Endothelial cell of umbilical vein (primary cell): ENCODE measurements around the gene IP6K3. TPM values are rescaled to one million over a fixed set of nuclear protein-coding genes. Genes with fewer than 3 reads are reported as not detected.
A peak's percentile ranks its signal among the peaks of the same experiment; 100 is the strongest.

Experiments used
- BruUV-seq: library from RNA; stranded (reverse); fragments of 400-500 nt; replicated peaks from 2 replicates; lab custom pipeline; 2021; lab: Mats Ljungman, UMichigan
- CTCF ChIA-PET: fragments of 300-600, 350-600 bp; sonication (Branson Sonifier 250); formaldehyde crosslinking; loops from one replicate; lab custom pipeline; 2021; ENCODE audit warnings: antibody characterized with exemption, inconsistent platforms; lab: Charles Lee
- POLR2A ChIA-PET: fragments of 300-600, 350-600 bp; sonication (Branson Sonifier 250); formaldehyde crosslinking; loops from one replicate; lab custom pipeline; 2021; ENCODE audit warnings: antibody characterized with exemption, inconsistent platforms; lab: Charles Lee
- DNase-seq: peaks from one replicate; pipeline ENCODE4 v3.0.0-alpha.2; 2011; ENCODE audit warnings: low read depth, low spot score
- FAIRE-seq: peaks from 2 replicates; lab custom pipeline; 2011; peaks lifted over from hg19 to GRCh38; lab: Jason Lieb, UNC
- H2AFZ ChIP-seq: 2 replicates; pipeline ENCODE4 v1.6.0; 2012; ENCODE audit warnings: low read depth, low read length, control low read depth, inconsistent platforms
- H3K27ac ChIP-seq: 2 replicates; pipeline ENCODE4 v1.5.1; 2011; ENCODE audit warnings: low read depth, mild to moderate bottlenecking, control low read depth, low read length, moderate library complexity; ENCODE audit not compliant: insufficient read depth
- H3K27me3 ChIP-seq, 2 experiments: 2 replicates each; pipeline versions ENCODE4 v1.6.0 to v1.6.1; 2011; ENCODE audit warnings: low read length in 2 of 2, mixed read lengths in 1 of 2; ENCODE audit not compliant: control insufficient read depth in 2 of 2, insufficient read depth in 2 of 2
- H3K36me3 ChIP-seq, 2 experiments: 2 replicates in 1 of 2; 3 replicates in 1 of 2; pipeline ENCODE4 v1.5.1; 2011; ENCODE audit warnings: low read length in 2 of 2, mild to moderate bottlenecking in 1 of 2, moderate library complexity in 1 of 2; ENCODE audit not compliant: control insufficient read depth in 2 of 2, insufficient read depth in 2 of 2; ENCODE audit errors: extremely low read depth in 1 of 2
- H3K4me1 ChIP-seq: 3 replicates; pipeline ENCODE4 v1.5.1; 2011; ENCODE audit warnings: mild to moderate bottlenecking, low read length; ENCODE audit not compliant: control insufficient read depth, insufficient read depth; ENCODE audit errors: extremely low read depth
- H3K4me2 ChIP-seq: 2 replicates; pipeline ENCODE4 v1.6.1; 2011; ENCODE audit warnings: low read length, control low read depth, mixed read lengths; ENCODE audit not compliant: insufficient read depth
- H3K4me3 ChIP-seq, 3 experiments: fragments of 200-600 bp in 1 of 3; sonication (generic), shearing (Covaris generic) in 1 of 3; replicated peaks in 1 of 3; 2 replicates each; pipeline ENCODE4 v1.5.1; 2011 to 2016; ENCODE audit warnings: control low read depth in 3 of 3, low read length in 3 of 3, mild to moderate bottlenecking in 2 of 3, inconsistent platforms in 1 of 3, low read depth in 1 of 3, moderate library complexity in 1 of 3; ENCODE audit not compliant: insufficient read depth in 1 of 3
- H3K79me2 ChIP-seq: 2 replicates; pipeline ENCODE4 v1.6.0; 2012; ENCODE audit warnings: low read length, inconsistent platforms; ENCODE audit not compliant: control insufficient read depth, insufficient read depth
- H3K9ac ChIP-seq: replicated peaks from 2 replicates; pipeline ENCODE3; 2011; ENCODE audit warnings: low read length, control low read depth; ENCODE audit not compliant: insufficient read depth; ENCODE audit errors: extremely low read depth
- H3K9me1 ChIP-seq: replicated peaks from 3 replicates; pipeline ENCODE4 v1.6.0; 2011; ENCODE audit warnings: mild to moderate bottlenecking, low read length; ENCODE audit not compliant: control insufficient read depth, insufficient read depth; ENCODE audit errors: extremely low read depth
- H3K9me3 ChIP-seq: replicated peaks from 2 replicates; pipeline ENCODE4 v1.5.1; 2012; ENCODE audit warnings: low read length, inconsistent platforms; ENCODE audit not compliant: control insufficient read depth, insufficient read depth
- H4K20me1 ChIP-seq: replicated peaks from 2 replicates; pipeline ENCODE3; 2011; ENCODE audit warnings: mild to moderate bottlenecking, low read length; ENCODE audit not compliant: control insufficient read depth, insufficient read depth; ENCODE audit errors: extremely low read depth
- EZH2 ChIP-seq: IDR thresholded peaks from 2 replicates; pipeline ENCODE4 v1.6.1; 2012; ENCODE audit warnings: borderline replicate concordance, low read depth, mild to moderate bottlenecking, moderate library complexity, low read length, inconsistent platforms; ENCODE audit not compliant: severe bottlenecking
- FOS ChIP-seq: IDR thresholded peaks from 2 replicates; pipeline ENCODE4 v1.6.1; 2011; ENCODE audit warnings: mild to moderate bottlenecking, low read length, moderate library complexity, borderline replicate concordance; ENCODE audit not compliant: insufficient read depth
- GATA2 ChIP-seq: IDR thresholded peaks from 2 replicates; pipeline ENCODE4 v1.7.0; 2011; ENCODE audit warnings: low read depth, mild to moderate bottlenecking, moderate library complexity, mixed read lengths, low read length; ENCODE audit not compliant: insufficient read length, insufficient read depth
- JUN ChIP-seq: IDR thresholded peaks from 2 replicates; pipeline ENCODE4 v1.6.1; 2011; ENCODE audit warnings: borderline replicate concordance, low read depth; ENCODE audit not compliant: insufficient read length, insufficient read depth
- MYC ChIP-seq: IDR thresholded peaks from one replicate; pipeline ENCODE4 v1.6.1; 2011; ENCODE audit warnings: mild to moderate bottlenecking, low read depth, low read length
- POLR2A ChIP-seq: IDR thresholded peaks from 2 replicates; pipeline ENCODE4 v1.6.1; 2012; ENCODE audit warnings: low read depth, mild to moderate bottlenecking, control low read depth, low read length
- POLR2AphosphoS5 ChIP-seq: IDR thresholded peaks from 2 replicates; pipeline ENCODE4 v1.6.1; 2012; ENCODE audit warnings: low read depth, mild to moderate bottlenecking, control low read depth, low read length, moderate library complexity; ENCODE audit not compliant: insufficient read depth
- dilution Hi-C: fragments of 300-500 bp; cut with MboI; formaldehyde crosslinking; loops from one replicate; pipeline ENCODE4 v1.15.0; 2019; ENCODE audit warnings: low sequenced_read_pairs; ENCODE audit not compliant: extremely low pct_ligation_motif_present
- intact Hi-C: fragments of 100-400 bp; cut with micrococcal nuclease; formaldehyde crosslinking; loops from one replicate; pipeline ENCODE4 v1.10.0; 2022
- polyA plus RNA-seq, 4 experiments: library from polyadenylated mRNA; depleted of rRNA in 3 of 4; stranded (reverse) in 3 of 4; unstranded in 1 of 4; fragments of >200 nt; gene quantifications; 2 replicates each; pipeline versions ENCODE4 v1.2.1 to v1.2.3, GENCODE V29; 2011 to 2012; ENCODE audit warnings: missing spikeins in 1 of 4
- total RNA-seq: library from RNA; stranded (reverse); gene quantifications from 2 replicates; pipeline ENCODE4 v1.2.3, GENCODE V29; 2021
- TF ChIP-seq, protein P1 (sequence below), 2 donors: IDR thresholded peaks; 1 replicate in 1 of 2; 2 replicates in 1 of 2; pipeline ENCODE4 v1.5.1; 2011; ENCODE audit warnings: low read length in 2 of 2, mild to moderate bottlenecking in 2 of 2, moderate library complexity in 2 of 2, control low read depth in 1 of 2, inconsistent platforms in 1 of 2, low read depth in 1 of 2; ENCODE audit not compliant: insufficient read depth in 1 of 2; ENCODE audit errors: extremely low read depth in 1 of 2
- TF ChIP-seq, protein P2 (sequence below): IDR thresholded peaks from 2 replicates; pipeline ENCODE4 v1.6.1; 2011; ENCODE audit not compliant: insufficient read depth, insufficient read length

Gene IP6K3
- total and polyA plus RNA-seq, 2 donors (not counting 3 experiments of a cell fraction or from before 2014, with no cell fraction given), result not detected

DNA sequence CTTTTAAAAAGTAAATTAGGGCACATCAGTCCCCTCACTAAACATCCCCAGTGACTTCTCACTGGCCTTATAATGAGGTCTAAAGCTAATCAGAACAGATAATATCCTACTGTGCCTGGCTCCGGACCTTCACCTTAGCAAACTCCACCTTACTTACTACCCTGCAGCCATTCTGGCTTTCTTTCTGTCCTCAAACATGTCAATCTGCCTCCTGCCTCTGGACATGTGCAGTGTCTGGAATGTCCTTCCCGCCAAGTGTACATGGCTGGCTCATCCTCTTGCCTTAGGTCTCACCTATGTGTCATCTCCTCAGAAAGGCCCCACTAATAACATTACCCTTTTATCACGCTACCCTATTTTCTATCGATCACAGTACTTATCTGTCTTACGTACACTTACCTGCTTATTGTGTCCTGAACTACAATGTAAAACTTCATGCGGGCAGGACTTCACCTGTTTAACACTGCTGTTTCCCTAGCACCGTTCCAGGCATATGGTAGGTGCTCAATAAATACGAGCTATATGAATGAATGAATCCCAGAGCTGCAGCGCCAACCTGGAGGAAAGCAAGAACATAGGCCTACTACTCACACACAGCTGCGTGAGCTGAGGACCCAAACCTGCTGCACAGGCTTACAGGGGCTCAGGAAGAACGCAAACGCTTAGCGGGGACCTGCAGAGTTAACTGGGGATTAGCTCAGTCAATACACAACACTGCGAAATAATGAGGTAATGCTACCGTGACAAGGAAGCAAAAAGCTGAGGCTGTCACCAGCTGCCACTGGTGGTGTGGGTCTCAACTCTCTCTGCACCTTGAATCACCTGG lies 36.2 kb downstream of the IP6K3 start:
- H3K79me2 ChIP-seq, result peaks cover 24% of the 10 kb centered on the region
- CTCF ChIA-PET, result interaction anchor here (1.1 to 3.9 kb wide), 16 partner anchors 8 to 445 kb away, joined by 3 to 26 read pairs (median 8); partner anchors contain the start of genes BAK1 and IP6K3
- H3K9me1 ChIP-seq, result no peaks in the 10 kb centered on the region
- peak overlapping the region; percentile 82 for H3K4me2 ChIP-seq
- no peak for DNase-seq
- intact Hi-C loops (loop anchor here (1.0 to 2.0 kb wide), 4 partner anchors 60 to 444 kb away; no protein-coding TSS in a partner anchor), dilution Hi-C loops (no loop called here)
- no peaks in the 10 kb centered on the region for H3K27me3 ChIP-seq
- peak overlapping the region; percentile 95 for H3K9ac ChIP-seq
- H2AFZ ChIP-seq, result peak overlapping the region; percentile 98
- FAIRE-seq, result no peak
- TF ChIP-seq GATA2, result no peak
- TF ChIP-seq JUN, result no peak
- peaks cover 4% of the 10 kb centered on the region in 2 experiments for H3K36me3 ChIP-seq
- peak overlapping the region; percentile 95 for H3K27ac ChIP-seq
- TSS peak; percentile 53 for BruUV-seq
- H3K4me1 ChIP-seq, result peaks cover 17% of the 10 kb centered on the region
- H3K4me3 ChIP-seq, result peak overlapping the region; percentile 74 to 92 (median 85)
- POLR2A ChIA-PET, result interaction anchor here (1.4 to 1.8 kb wide), 3 partner anchors 13 to 61 kb away, joined by 3 to 7 read pairs (median 4); no protein-coding TSS in a partner anchor
- no peaks in the 10 kb centered on the region for H3K9me3 ChIP-seq
- no peaks in the 10 kb centered on the region for H4K20me1 ChIP-seq

DNA sequence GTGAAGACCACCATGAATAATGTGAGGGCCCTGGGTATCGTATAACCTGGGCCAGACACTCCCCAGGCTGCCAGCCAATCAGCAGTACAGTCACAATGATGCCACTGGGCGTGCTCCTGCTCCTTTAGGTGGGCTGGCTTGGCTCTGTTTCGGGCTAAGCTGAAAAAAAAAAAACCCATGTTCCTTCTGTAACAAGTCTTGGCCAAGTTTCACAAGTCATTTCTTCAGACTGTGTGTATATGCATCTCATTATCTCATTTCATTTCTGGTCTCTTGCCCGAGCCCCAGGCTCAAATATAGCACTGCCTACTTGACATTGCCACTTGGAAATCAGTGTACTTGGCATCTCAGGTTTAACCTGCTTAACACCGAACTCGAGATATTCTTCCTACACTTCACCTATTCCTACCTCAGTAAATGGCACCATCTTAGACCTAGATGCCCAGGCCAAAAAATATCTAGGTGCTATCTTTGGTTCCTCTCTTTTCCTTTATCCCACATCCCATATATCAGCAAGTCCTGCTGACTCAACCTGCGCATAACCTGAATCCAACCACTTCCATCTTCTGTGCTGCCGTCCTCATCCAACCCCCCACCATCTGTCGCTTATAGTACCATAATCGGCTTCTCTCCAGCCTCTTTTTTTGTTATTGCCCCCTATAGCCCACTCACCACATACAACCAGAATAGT lies 37.0 kb downstream of the IP6K3 start:
- ChIA-PET CTCF (interaction anchor here (1.1 to 3.9 kb wide), 2 partner anchors 9 to 13 kb away, joined by 3 to 26 read pairs; no protein-coding TSS in a partner anchor), POLR2A (no interaction called here)
- Histone ChIP-seq H3K9ac (no peak overlapping the region), H3K9me3 (no peaks in the 10 kb centered on the region), H4K20me1 (no peaks in the 10 kb centered on the region), H3K36me3 (peaks cover 4% of the 10 kb centered on the region in 2 experiments), H3K27ac (no peak overlapping the region), H3K4me1 (peaks cover 17% of the 10 kb centered on the region), H3K9me1 (no peaks in the 10 kb centered on the region), H3K79me2 (peaks cover 24% of the 10 kb centered on the region), H3K4me3 (no peak overlapping the region), H3K27me3 (no peaks in the 10 kb centered on the region), H3K4me2 (no peak overlapping the region), H2AFZ (no peak overlapping the region)
- dilution Hi-C loops (no loop called here), intact Hi-C loops (loop anchor here (2.0 kb wide), 1 partner anchor 61 kb away; no protein-coding TSS in a partner anchor)
- TF ChIP-seq, protein P1, sequence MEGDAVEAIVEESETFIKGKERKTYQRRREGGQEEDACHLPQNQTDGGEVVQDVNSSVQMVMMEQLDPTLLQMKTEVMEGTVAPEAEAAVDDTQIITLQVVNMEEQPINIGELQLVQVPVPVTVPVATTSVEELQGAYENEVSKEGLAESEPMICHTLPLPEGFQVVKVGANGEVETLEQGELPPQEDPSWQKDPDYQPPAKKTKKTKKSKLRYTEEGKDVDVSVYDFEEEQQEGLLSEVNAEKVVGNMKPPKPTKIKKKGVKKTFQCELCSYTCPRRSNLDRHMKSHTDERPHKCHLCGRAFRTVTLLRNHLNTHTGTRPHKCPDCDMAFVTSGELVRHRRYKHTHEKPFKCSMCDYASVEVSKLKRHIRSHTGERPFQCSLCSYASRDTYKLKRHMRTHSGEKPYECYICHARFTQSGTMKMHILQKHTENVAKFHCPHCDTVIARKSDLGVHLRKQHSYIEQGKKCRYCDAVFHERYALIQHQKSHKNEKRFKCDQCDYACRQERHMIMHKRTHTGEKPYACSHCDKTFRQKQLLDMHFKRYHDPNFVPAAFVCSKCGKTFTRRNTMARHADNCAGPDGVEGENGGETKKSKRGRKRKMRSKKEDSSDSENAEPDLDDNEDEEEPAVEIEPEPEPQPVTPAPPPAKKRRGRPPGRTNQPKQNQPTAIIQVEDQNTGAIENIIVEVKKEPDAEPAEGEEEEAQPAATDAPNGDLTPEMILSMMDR (IDR thresholded peaks at IDR 0.05; ENCODE audit: extremely low read depth in 1 of 2, insufficient read depth in 1 of 2, low read depth in 1 of 2, low read length in 2 of 2), result no peak
- TF ChIP-seq MYC (no peak), GATA2 (no peak), POLR2A (no peak), POLR2AphosphoS5 (no peak), JUN (no peak), EZH2 (no peak), FOS (no peak)
- TF ChIP-seq, protein P2, sequence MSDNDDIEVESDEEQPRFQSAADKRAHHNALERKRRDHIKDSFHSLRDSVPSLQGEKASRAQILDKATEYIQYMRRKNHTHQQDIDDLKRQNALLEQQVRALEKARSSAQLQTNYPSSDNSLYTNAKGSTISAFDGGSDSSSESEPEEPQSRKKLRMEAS, result no peak
- FAIRE-seq, result no peak
- no TSS peak for BruUV-seq
- no peak for DNase-seq
